HepG2 (cell line): Measurements from ENCODE around the gene PIRT. TPM values are rescaled to one million over a fixed set of nuclear protein-coding genes. Genes with fewer than 3 reads are reported as not detected.

Source experiments
- FOXO1 ChIP-seq: sonication (generic); formaldehyde crosslinking; IDR thresholded peaks from 2 replicates; pipeline ENCODE4 v1.4.0; 2020; ENCODE audit warnings: missing genetic modification reagents
- FOXP1 ChIP-seq, 2 experiments: fragments of 450-650 bp in 1 of 2; IDR thresholded peaks; 2 replicates each; pipeline ENCODE4 v1.6.1; 2017 to 2018; ENCODE audit warnings: antibody characterized with exemption in 1 of 2
- HNRNPH1 ChIP-seq: fragments of 200-400 bp; formaldehyde crosslinking; optimal IDR thresholded peaks from 2 replicates; pipeline ENCODE3; 2017; ENCODE audit warnings: mild to moderate bottlenecking, low read depth, low read length
- LCORL ChIP-seq, 2 experiments: fragments of 450-650 bp in 1 of 2; sonication (generic) in 1 of 2; formaldehyde crosslinking in 1 of 2; IDR thresholded peaks; 2 replicates each; pipeline versions ENCODE4 v1.5.0 to v1.6.1; 2017 to 2020; ENCODE audit warnings: antibody characterized with exemption in 1 of 2, missing genetic modification reagents in 1 of 2
- MIXL1 ChIP-seq: IDR thresholded peaks from 2 replicates; pipeline ENCODE4 v1.6.1; 2016
- ZFYVE20 ChIP-seq: sonication (generic); formaldehyde crosslinking; IDR thresholded peaks from 2 replicates; pipeline ENCODE4 v1.8.0; 2023; ENCODE audit warnings: low read depth, mild to moderate bottlenecking, moderate library complexity, missing genetic modification reagents, borderline replicate concordance
- ZIK1 ChIP-seq: sonication (generic); formaldehyde crosslinking; IDR thresholded peaks from 2 replicates; pipeline ENCODE4 v1.5.0; 2020; ENCODE audit warnings: mild to moderate bottlenecking, low read depth, missing genetic modification reagents, borderline replicate concordance
- ZNF512 ChIP-seq: sonication (generic); formaldehyde crosslinking; IDR thresholded peaks from 2 replicates; pipeline ENCODE4 v1.4.0; 2020; ENCODE audit warnings: mild to moderate bottlenecking, missing genetic modification reagents
- ZNF746 ChIP-seq: sonication (generic); formaldehyde crosslinking; IDR thresholded peaks from 2 replicates; pipeline ENCODE4 v1.8.0; 2022; ENCODE audit warnings: mild to moderate bottlenecking, missing genetic modification reagents
- ZNF800 ChIP-seq: sonication (generic); formaldehyde crosslinking; IDR thresholded peaks from 2 replicates; pipeline ENCODE4 v1.4.0; 2020; ENCODE audit warnings: missing genetic modification reagents
- polyA plus RNA-seq, 8 experiments: library from polyadenylated mRNA; depleted of rRNA in 3 of 8; stranded (reverse) in 7 of 8; unstranded in 1 of 8; fragments of >200 nt; fragmentation: Illumina TruSeq in 4 of 8; extraction: Trizol in 4 of 8; gene quantifications; 2 replicates each; pipeline versions ENCODE4 v1.2.1 to v1.2.3, GENCODE V29; 2011 to 2016; ENCODE audit warnings: low read depth in 4 of 8, missing spikeins in 1 of 8, mixed read lengths in 1 of 8; ENCODE audit not compliant: insufficient read depth in 1 of 8
- total RNA-seq, 5 experiments: library from RNA; depleted of rRNA; stranded (reverse); fragments of >200 nt; fragmentation: Illumina TruSeq; extraction: Trizol; gene quantifications; 2 replicates each; pipeline ENCODE4 v1.2.3, GENCODE V29; 2016; ENCODE audit warnings: low read depth in 1 of 5
- TF ChIP-seq, protein P1 (sequence below): sonication (generic); formaldehyde crosslinking; IDR thresholded peaks from 2 replicates; pipeline ENCODE4 v1.8.0; 2022; ENCODE audit warnings: mild to moderate bottlenecking, missing genetic modification reagents; ENCODE audit not compliant: insufficient replicate concordance
- TF ChIP-seq, protein P2 (sequence below): sonication (generic); formaldehyde crosslinking; IDR thresholded peaks from 2 replicates; pipeline ENCODE4 v1.5.1; 2020; ENCODE audit warnings: mild to moderate bottlenecking, missing genetic modification reagents, borderline replicate concordance
- TF ChIP-seq, protein P3 (sequence below): sonication (generic); formaldehyde crosslinking; conservative IDR thresholded peaks from 2 replicates; pipeline ENCODE4 v1.4.0; 2020; ENCODE audit warnings: mild to moderate bottlenecking, missing genetic modification reagents, moderate library complexity

PIRT gene
- total and polyA plus RNA-seq, 2 of the 13 experiments (the other 11 are each of a cell fraction or from before 2014, with no cell fraction given) = not detected

- TF ChIP-seq, protein P1, sequence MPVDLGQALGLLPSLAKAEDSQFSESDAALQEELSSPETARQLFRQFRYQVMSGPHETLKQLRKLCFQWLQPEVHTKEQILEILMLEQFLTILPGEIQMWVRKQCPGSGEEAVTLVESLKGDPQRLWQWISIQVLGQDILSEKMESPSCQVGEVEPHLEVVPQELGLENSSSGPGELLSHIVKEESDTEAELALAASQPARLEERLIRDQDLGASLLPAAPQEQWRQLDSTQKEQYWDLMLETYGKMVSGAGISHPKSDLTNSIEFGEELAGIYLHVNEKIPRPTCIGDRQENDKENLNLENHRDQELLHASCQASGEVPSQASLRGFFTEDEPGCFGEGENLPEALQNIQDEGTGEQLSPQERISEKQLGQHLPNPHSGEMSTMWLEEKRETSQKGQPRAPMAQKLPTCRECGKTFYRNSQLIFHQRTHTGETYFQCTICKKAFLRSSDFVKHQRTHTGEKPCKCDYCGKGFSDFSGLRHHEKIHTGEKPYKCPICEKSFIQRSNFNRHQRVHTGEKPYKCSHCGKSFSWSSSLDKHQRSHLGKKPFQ (CRISPR knock-in tag) = no peak
- TF ChIP-seq LCORL (IDR thresholded peaks at IDR 0.05) = no peak
- TF ChIP-seq LCORL (CRISPR knock-in tag; IDR thresholded peaks at IDR 0.05) = peak; percentile 44; the same call in 1 of the 2 replicates
- peak; percentile 47; the same call in 1 of the 2 replicates for TF ChIP-seq FOXO1
- TF ChIP-seq, protein P2, sequence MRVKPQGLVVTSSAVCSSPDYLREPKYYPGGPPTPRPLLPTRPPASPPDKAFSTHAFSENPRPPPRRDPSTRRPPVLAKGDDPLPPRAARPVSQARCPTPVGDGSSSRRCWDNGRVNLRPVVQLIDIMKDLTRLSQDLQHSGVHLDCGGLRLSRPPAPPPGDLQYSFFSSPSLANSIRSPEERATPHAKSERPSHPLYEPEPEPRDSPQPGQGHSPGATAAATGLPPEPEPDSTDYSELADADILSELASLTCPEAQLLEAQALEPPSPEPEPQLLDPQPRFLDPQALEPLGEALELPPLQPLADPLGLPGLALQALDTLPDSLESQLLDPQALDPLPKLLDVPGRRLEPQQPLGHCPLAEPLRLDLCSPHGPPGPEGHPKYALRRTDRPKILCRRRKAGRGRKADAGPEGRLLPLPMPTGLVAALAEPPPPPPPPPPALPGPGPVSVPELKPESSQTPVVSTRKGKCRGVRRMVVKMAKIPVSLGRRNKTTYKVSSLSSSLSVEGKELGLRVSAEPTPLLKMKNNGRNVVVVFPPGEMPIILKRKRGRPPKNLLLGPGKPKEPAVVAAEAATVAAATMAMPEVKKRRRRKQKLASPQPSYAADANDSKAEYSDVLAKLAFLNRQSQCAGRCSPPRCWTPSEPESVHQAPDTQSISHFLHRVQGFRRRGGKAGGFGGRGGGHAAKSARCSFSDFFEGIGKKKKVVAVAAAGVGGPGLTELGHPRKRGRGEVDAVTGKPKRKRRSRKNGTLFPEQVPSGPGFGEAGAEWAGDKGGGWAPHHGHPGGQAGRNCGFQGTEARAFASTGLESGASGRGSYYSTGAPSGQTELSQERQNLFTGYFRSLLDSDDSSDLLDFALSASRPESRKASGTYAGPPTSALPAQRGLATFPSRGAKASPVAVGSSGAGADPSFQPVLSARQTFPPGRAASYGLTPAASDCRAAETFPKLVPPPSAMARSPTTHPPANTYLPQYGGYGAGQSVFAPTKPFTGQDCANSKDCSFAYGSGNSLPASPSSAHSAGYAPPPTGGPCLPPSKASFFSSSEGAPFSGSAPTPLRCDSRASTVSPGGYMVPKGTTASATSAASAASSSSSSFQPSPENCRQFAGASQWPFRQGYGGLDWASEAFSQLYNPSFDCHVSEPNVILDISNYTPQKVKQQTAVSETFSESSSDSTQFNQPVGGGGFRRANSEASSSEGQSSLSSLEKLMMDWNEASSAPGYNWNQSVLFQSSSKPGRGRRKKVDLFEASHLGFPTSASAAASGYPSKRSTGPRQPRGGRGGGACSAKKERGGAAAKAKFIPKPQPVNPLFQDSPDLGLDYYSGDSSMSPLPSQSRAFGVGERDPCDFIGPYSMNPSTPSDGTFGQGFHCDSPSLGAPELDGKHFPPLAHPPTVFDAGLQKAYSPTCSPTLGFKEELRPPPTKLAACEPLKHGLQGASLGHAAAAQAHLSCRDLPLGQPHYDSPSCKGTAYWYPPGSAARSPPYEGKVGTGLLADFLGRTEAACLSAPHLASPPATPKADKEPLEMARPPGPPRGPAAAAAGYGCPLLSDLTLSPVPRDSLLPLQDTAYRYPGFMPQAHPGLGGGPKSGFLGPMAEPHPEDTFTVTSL (CRISPR knock-in tag) = no peak
- TF ChIP-seq, protein P3, sequence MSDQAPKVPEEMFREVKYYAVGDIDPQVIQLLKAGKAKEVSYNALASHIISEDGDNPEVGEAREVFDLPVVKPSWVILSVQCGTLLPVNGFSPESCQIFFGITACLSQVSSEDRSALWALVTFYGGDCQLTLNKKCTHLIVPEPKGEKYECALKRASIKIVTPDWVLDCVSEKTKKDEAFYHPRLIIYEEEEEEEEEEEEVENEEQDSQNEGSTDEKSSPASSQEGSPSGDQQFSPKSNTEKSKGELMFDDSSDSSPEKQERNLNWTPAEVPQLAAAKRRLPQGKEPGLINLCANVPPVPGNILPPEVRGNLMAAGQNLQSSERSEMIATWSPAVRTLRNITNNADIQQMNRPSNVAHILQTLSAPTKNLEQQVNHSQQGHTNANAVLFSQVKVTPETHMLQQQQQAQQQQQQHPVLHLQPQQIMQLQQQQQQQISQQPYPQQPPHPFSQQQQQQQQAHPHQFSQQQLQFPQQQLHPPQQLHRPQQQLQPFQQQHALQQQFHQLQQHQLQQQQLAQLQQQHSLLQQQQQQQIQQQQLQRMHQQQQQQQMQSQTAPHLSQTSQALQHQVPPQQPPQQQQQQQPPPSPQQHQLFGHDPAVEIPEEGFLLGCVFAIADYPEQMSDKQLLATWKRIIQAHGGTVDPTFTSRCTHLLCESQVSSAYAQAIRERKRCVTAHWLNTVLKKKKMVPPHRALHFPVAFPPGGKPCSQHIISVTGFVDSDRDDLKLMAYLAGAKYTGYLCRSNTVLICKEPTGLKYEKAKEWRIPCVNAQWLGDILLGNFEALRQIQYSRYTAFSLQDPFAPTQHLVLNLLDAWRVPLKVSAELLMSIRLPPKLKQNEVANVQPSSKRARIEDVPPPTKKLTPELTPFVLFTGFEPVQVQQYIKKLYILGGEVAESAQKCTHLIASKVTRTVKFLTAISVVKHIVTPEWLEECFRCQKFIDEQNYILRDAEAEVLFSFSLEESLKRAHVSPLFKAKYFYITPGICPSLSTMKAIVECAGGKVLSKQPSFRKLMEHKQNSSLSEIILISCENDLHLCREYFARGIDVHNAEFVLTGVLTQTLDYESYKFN = peak; percentile 44
- no peak for TF ChIP-seq ZNF746
- no peak for TF ChIP-seq FOXP1 (IDR thresholded peaks at IDR 0.05)
- peak; percentile 34; the same call in 1 of the 2 replicates for TF ChIP-seq FOXP1 (CRISPR knock-in tag; IDR thresholded peaks at IDR 0.05)
- TF ChIP-seq HNRNPH1 = no peak
- no peak for TF ChIP-seq ZIK1
- no peak for TF ChIP-seq ZFYVE20
- TF ChIP-seq ZNF800 (CRISPR knock-in tag) = no peak
- 0 out of 2 replicates have a peak, but pooled peaks have one; percentile 27 for TF ChIP-seq ZNF512 (CRISPR knock-in tag)
- no peak for TF ChIP-seq MIXL1 (CRISPR knock-in tag)
Observed at GRCh38 chr17:10777890-10778289, 60.0 kb downstream of the PIRT start (continued).
